HCT116 (cell line): ENCODE measurements around the gene SLC44A4. TPM values are rescaled to one million over a fixed set of nuclear protein-coding genes. Genes with fewer than 3 reads are reported as not detected.

Experiments
- ATAC-seq: fragments of 200-7000 bp; cut with Tn5 transposase; 2 replicates; pipeline ENCODE4 v1.9.1; 2020; ENCODE audit warnings: mild to moderate bottlenecking, moderate library complexity
- BruUV-seq: library from RNA; stranded (reverse); fragments of 400-500 nt; replicated peaks from 2 replicates; lab custom pipeline; 2021; lab: Mats Ljungman, UMichigan
- CTCF ChIA-PET: fragments of 300-600 bp; sonication (Branson Sonifier 250); formaldehyde crosslinking; loops from one replicate; lab custom pipeline; 2021; ENCODE audit warnings: antibody characterized with exemption; lab: Charles Lee
- POLR2A ChIA-PET: fragments of 300-600, 350-600 bp; sonication (Branson Sonifier 250); formaldehyde crosslinking; loops from one replicate; lab custom pipeline; 2021; ENCODE audit warnings: antibody characterized with exemption; lab: Charles Lee
- RAD21 ChIA-PET, 2 experiments: fragments of 300-600 bp; sonication (Branson Sonifier 250); formaldehyde crosslinking; loops; one replicate each; lab custom pipeline; 2023; ENCODE audit warnings: low total read pairs in 2 of 2; ENCODE audit not compliant: uncharacterized antibody in 2 of 2, unreplicated experiment in 2 of 2, low non-redundant PET in 1 of 2; lab: Charles Lee
- DNase-seq: peaks from one replicate; pipeline ENCODE4 v3.0.0-alpha.2; 2010; ENCODE audit warnings: low read depth, low spot score
- H2AFZ ChIP-seq: fragments of 200-600 bp; shearing (Covaris generic), sonication (generic); 2 replicates; pipeline ENCODE4 v1.6.1; 2017; ENCODE audit warnings: low read depth, mixed run types, mixed read lengths, antibody characterized with exemption, low read length; ENCODE audit not compliant: poor library complexity, severe bottlenecking
- H3K27ac ChIP-seq: 2 replicates; pipeline ENCODE4 v1.5.1; 2012; ENCODE audit warnings: low read depth, low read length
- H3K27me3 ChIP-seq: fragments of 200-600 bp; sonication (generic); 2 replicates; pipeline ENCODE4 v1.6.1; 2016; ENCODE audit warnings: mixed run types, low read length, mixed read lengths; ENCODE audit not compliant: insufficient read depth
- H3K36me3 ChIP-seq, 2 experiments: fragments of 200-500 bp in 1 of 2; fragments of 200-600 bp in 1 of 2; sonication (Bioruptor generic) in 1 of 2; sonication (generic) in 1 of 2; 2 replicates each; pipeline versions ENCODE4 v1.5.1 to v1.6.1; 2014 to 2016; ENCODE audit warnings: low read length in 2 of 2, inconsistent platforms in 1 of 2, mixed read lengths in 1 of 2, mixed run types in 1 of 2; ENCODE audit not compliant: insufficient read depth in 2 of 2, control insufficient read depth in 1 of 2
- H3K4me1 ChIP-seq, 2 experiments: fragments of 200-600 bp in 1 of 2; sonication (generic) in 1 of 2; 2 replicates each; pipeline versions ENCODE4 v1.5.1 to v1.6.1; 2012 to 2017; ENCODE audit warnings: low read length in 2 of 2, inconsistent platforms in 1 of 2, mild to moderate bottlenecking in 1 of 2, mixed read lengths in 1 of 2, mixed run types in 1 of 2, moderate library complexity in 1 of 2; ENCODE audit not compliant: insufficient read depth in 2 of 2, control insufficient read depth in 1 of 2
- H3K4me2 ChIP-seq: fragments of 200-600 bp; sonication (generic); 2 replicates; pipeline ENCODE4 v1.6.1; 2017; ENCODE audit warnings: mixed run types, low read length, mixed read lengths
- H3K4me3 ChIP-seq, 2 experiments: fragments of 200-600 bp in 1 of 2; sonication (generic) in 1 of 2; replicated peaks in 1 of 2; 2 replicates each; pipeline ENCODE4 v1.5.1; 2011 to 2016; ENCODE audit warnings: low read length in 2 of 2, control low read depth in 1 of 2, low read depth in 1 of 2, mild to moderate bottlenecking in 1 of 2, mixed read lengths in 1 of 2, mixed run types in 1 of 2
- H3K79me2 ChIP-seq: fragments of 200-600 bp; sonication (generic); 2 replicates; pipeline ENCODE4 v1.6.1; 2017; ENCODE audit warnings: mild to moderate bottlenecking, mixed run types, low read length, moderate library complexity, mixed read lengths; ENCODE audit not compliant: insufficient read depth
- H3K9ac ChIP-seq: fragments of 200-600 bp; sonication (generic); 2 replicates; pipeline ENCODE4 v1.6.1; 2016; ENCODE audit warnings: low read length, mixed read lengths
- H3K9me2 ChIP-seq: fragments of 200-600 bp; sonication (generic), shearing (Covaris generic); 2 replicates; pipeline ENCODE4 v1.6.1; 2017; ENCODE audit warnings: mixed run types, mild to moderate bottlenecking, moderate library complexity; ENCODE audit not compliant: insufficient read depth
- H3K9me3 ChIP-seq, 2 experiments: fragments of 200-500 bp in 1 of 2; fragments of 200-600 bp in 1 of 2; sonication (Bioruptor generic) in 1 of 2; sonication (generic) in 1 of 2; 2 replicates each; pipeline ENCODE4 v1.6.1; 2014 to 2017; ENCODE audit warnings: low read length in 2 of 2, mixed read lengths in 2 of 2, inconsistent platforms in 1 of 2, low read depth in 1 of 2, mild to moderate bottlenecking in 1 of 2, mixed run types in 1 of 2, moderate library complexity in 1 of 2; ENCODE audit not compliant: control insufficient read depth in 1 of 2, insufficient read depth in 1 of 2
- H4K20me1 ChIP-seq: fragments of 200-600 bp; sonication (generic), shearing (Covaris generic); 2 replicates; pipeline ENCODE4 v1.6.1; 2017; ENCODE audit warnings: mixed run types, mild to moderate bottlenecking, moderate library complexity; ENCODE audit not compliant: insufficient read depth
- ATF3 ChIP-seq: IDR thresholded peaks from 2 replicates; pipeline ENCODE4 v1.6.1; 2012
- CBX3 ChIP-seq: IDR thresholded peaks from 2 replicates; pipeline ENCODE4 v1.6.1; 2012; ENCODE audit warnings: low read depth
- CTCF ChIP-seq, 3 experiments: fragments of 200-600 bp in 1 of 3; sonication (generic) in 1 of 3; IDR thresholded peaks in 2 of 3; conservative IDR thresholded peaks in 1 of 3; 2 replicates each; pipeline ENCODE4 v1.5.1; 2012 to 2017; ENCODE audit warnings: low read depth in 2 of 3, low read length in 2 of 3, antibody characterized with exemption in 1 of 3, borderline replicate concordance in 1 of 3, control low read depth in 1 of 3, mild to moderate bottlenecking in 1 of 3, mixed read lengths in 1 of 3, mixed run types in 1 of 3, moderate library complexity in 1 of 3; ENCODE audit not compliant: insufficient read depth in 1 of 3
- ELF1 ChIP-seq: IDR thresholded peaks from 2 replicates; pipeline ENCODE4 v1.6.1; 2012; ENCODE audit warnings: low read depth, borderline replicate concordance
- EZH2phosphoT487 ChIP-seq: fragments of 200-600 bp; IDR thresholded peaks from 2 replicates; pipeline ENCODE4 v1.6.1; 2018; ENCODE audit warnings: antibody characterized with exemption, borderline replicate concordance
- FOSL1 ChIP-seq: IDR thresholded peaks from 2 replicates; pipeline ENCODE4 v1.6.1; 2012; ENCODE audit warnings: low read depth
- MAX ChIP-seq: IDR thresholded peaks from 2 replicates; pipeline ENCODE4 v1.6.1; 2012
- POLR2AphosphoS5 ChIP-seq: IDR thresholded peaks from 2 replicates; pipeline ENCODE4 v1.6.1; 2011; ENCODE audit warnings: mild to moderate bottlenecking, low read depth, low read length, moderate library complexity
- RAD21 ChIP-seq: IDR thresholded peaks from 2 replicates; pipeline ENCODE4 v1.6.1; 2012; ENCODE audit warnings: low read depth, mild to moderate bottlenecking
- REST ChIP-seq: IDR thresholded peaks from 2 replicates; pipeline ENCODE4 v1.6.1; 2012; ENCODE audit warnings: low read depth
- SP1 ChIP-seq: IDR thresholded peaks from 2 replicates; pipeline ENCODE4 v1.6.1; 2012; ENCODE audit warnings: low read depth
- SRF ChIP-seq: IDR thresholded peaks from 2 replicates; pipeline ENCODE4 v1.6.1; 2012; ENCODE audit warnings: low read depth
- YY1 ChIP-seq: IDR thresholded peaks from 2 replicates; pipeline ENCODE4 v1.6.1; 2011; ENCODE audit warnings: low read length, low read depth, moderate library complexity, mild to moderate bottlenecking; ENCODE audit not compliant: insufficient replicate concordance; ENCODE audit errors: extremely low read depth
- ZFX ChIP-seq: fragments of 450-650 bp; IDR thresholded peaks from 2 replicates; pipeline ENCODE4 v1.6.1; 2017
- ZNF274 ChIP-seq: fragments of 200-500 bp; sonication (Bioruptor generic); IDR thresholded peaks from 2 replicates; pipeline ENCODE4 v1.6.1; 2014; ENCODE audit warnings: mild to moderate bottlenecking, low read depth, low read length, inconsistent platforms
- intact Hi-C: fragments of 100-400 bp; cut with micrococcal nuclease; formaldehyde crosslinking; loops from 2 replicates; pipeline ENCODE4 v1.10.0; 2022
- total RNA-seq: library from RNA; stranded (reverse); gene quantifications from one replicate; pipeline ENCODE4 v1.2.1, GENCODE V29; 2021; ENCODE audit not compliant: unreplicated experiment

The SLC44A4 gene
- total RNA-seq, 1 experiment from 2014 or later = 0.74 TPM

GRCh38 chr6:31882344-31882743 lies 3.5 kb upstream of the SLC44A4 start:
- Histone ChIP-seq H3K9ac (no peak overlapping the region), H2AFZ (no peak overlapping the region), H3K79me2 (no peaks in the 10 kb centered on the region), H3K27me3 (no peaks in the 10 kb centered on the region), H4K20me1 (no peaks in the 10 kb centered on the region), H3K4me3 (no peak overlapping the region), H3K36me3 (peaks cover 39 to 55% of the 10 kb centered on the region in 2 experiments), H3K4me2 (no peak overlapping the region), H3K4me1 (no peaks in the 10 kb centered on the region), H3K9me3 (no peaks in the 10 kb centered on the region), H3K27ac (no peak overlapping the region), H3K9me2 (no peaks in the 10 kb centered on the region)
- ATAC-seq = no peak
- intact Hi-C loops = no loop called here
- DNase-seq = no peak
- ChIA-PET CTCF (no interaction called here), POLR2A (interaction anchor here (0.6 kb wide), 1 partner anchor 56 kb away, joined by 6 read pairs; no protein-coding TSS in a partner anchor), RAD21 (no interaction called here)
- TF ChIP-seq ZFX = no peak
- TF ChIP-seq ZNF274 = no peak
- no peak for TF ChIP-seq YY1
- no peak for TF ChIP-seq ATF3
- TF ChIP-seq SP1 = no peak
- TF ChIP-seq FOSL1 = no peak
- no peak for TF ChIP-seq ELF1
- TF ChIP-seq EZH2phosphoT487 = no peak
- TF ChIP-seq CBX3 = no peak
- no peak for TF ChIP-seq RAD21
- no peak for TF ChIP-seq CTCF (IDR thresholded peaks at IDR 0.05 in 2 of 3, conservative IDR thresholded peaks at IDR 0.05 in 1 of 3; ENCODE audit: borderline replicate concordance in 1 of 3, insufficient read depth in 1 of 3, low read depth in 2 of 3, low read length in 2 of 3)
- TF ChIP-seq REST = no peak
- no peak for TF ChIP-seq POLR2AphosphoS5
- no peak for TF ChIP-seq MAX
- no peak for TF ChIP-seq SRF
- BruUV-seq = no TSS peak
